PFSK-1 (cell line): Measurements from ENCODE around the gene TMSB15B.

Experiments
- FOXP2 ChIP-seq: optimal IDR thresholded peaks from 2 replicates; pipeline ENCODE3; 2011; ENCODE audit warnings: borderline replicate concordance, control low read depth, inconsistent platforms; ENCODE audit not compliant: insufficient read depth; ENCODE audit errors: extremely low read length, extremely low read depth
- POLR2AphosphoS5 ChIP-seq: IDR thresholded peaks from 2 replicates; pipeline ENCODE4 v1.6.1; 2012; ENCODE audit warnings: low read depth, mild to moderate bottlenecking, control low read depth, low read length, moderate library complexity
- SIN3A ChIP-seq: IDR thresholded peaks from 2 replicates; pipeline ENCODE4 v1.6.1; 2012; ENCODE audit warnings: mild to moderate bottlenecking, low read length, moderate library complexity, borderline replicate concordance; ENCODE audit not compliant: insufficient read depth
- TAF1 ChIP-seq: IDR thresholded peaks from 2 replicates; pipeline ENCODE4 v1.6.1; 2012; ENCODE audit warnings: low read length, control low read depth, borderline replicate concordance; ENCODE audit not compliant: insufficient read depth
- TF ChIP-seq, protein P1 (sequence below), 2 experiments: IDR thresholded peaks; 2 replicates each; pipeline versions ENCODE4 v1.6.1 to v1.8.0; 2011 to 2012; ENCODE audit warnings: low read depth in 2 of 2, low read length in 2 of 2, control low read depth in 1 of 2, inconsistent platforms in 1 of 2, mild to moderate bottlenecking in 1 of 2, moderate library complexity in 1 of 2; ENCODE audit not compliant: insufficient read depth in 1 of 2

DNA sequence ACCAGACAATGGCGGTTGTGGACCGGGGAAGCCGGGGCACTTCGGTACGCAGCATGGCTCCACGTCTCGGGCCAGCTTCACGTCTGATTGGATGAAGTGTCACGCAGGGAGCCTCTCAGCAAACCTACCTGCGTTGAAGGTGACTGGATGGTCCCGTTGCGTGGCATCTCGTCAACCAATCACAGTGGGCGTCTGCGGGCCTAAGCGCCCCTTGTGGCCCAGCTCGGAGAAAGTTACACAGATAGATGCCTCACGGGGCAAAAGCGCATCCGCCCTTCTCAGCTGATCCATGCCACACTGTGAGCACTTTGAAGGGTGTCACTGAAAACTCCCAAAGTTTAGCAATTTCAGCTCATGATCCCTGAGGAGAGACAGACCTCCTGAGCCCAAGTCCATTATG, 51.2 kb downstream of the TMSB15B start, which contains the start of gene H2BW1:
- TF ChIP-seq TAF1 = no peak
- TF ChIP-seq POLR2AphosphoS5 = no peak
- TF ChIP-seq, protein P1, sequence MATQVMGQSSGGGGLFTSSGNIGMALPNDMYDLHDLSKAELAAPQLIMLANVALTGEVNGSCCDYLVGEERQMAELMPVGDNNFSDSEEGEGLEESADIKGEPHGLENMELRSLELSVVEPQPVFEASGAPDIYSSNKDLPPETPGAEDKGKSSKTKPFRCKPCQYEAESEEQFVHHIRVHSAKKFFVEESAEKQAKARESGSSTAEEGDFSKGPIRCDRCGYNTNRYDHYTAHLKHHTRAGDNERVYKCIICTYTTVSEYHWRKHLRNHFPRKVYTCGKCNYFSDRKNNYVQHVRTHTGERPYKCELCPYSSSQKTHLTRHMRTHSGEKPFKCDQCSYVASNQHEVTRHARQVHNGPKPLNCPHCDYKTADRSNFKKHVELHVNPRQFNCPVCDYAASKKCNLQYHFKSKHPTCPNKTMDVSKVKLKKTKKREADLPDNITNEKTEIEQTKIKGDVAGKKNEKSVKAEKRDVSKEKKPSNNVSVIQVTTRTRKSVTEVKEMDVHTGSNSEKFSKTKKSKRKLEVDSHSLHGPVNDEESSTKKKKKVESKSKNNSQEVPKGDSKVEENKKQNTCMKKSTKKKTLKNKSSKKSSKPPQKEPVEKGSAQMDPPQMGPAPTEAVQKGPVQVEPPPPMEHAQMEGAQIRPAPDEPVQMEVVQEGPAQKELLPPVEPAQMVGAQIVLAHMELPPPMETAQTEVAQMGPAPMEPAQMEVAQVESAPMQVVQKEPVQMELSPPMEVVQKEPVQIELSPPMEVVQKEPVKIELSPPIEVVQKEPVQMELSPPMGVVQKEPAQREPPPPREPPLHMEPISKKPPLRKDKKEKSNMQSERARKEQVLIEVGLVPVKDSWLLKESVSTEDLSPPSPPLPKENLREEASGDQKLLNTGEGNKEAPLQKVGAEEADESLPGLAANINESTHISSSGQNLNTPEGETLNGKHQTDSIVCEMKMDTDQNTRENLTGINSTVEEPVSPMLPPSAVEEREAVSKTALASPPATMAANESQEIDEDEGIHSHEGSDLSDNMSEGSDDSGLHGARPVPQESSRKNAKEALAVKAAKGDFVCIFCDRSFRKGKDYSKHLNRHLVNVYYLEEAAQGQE (IDR thresholded peaks at IDR 0.05; ENCODE audit: insufficient read depth in 1 of 2, low read depth in 2 of 2, low read length in 2 of 2) = no peak
- no peak for TF ChIP-seq SIN3A
- TF ChIP-seq FOXP2 = no peak
